ENCODE data around the gene ENTPD8. TPM values are rescaled to one million over a fixed set of nuclear protein-coding genes. Genes with fewer than 3 reads are reported as not detected.

ENTPD8 gene
- total RNA-seq, 1 experiment from 2014 or later: not detected

GRCh38 chr9:137392232-137393007 lies 48.7 kb downstream of the ENTPD8 start:
- Mint-ChIP-seq H3K27me3 (ENCODE audit: insufficient read depth, unreplicated experiment) (no peaks in the 10 kb centered on the region), H3K27ac (ENCODE audit: low read depth, unreplicated experiment) (no peak overlapping the region), H3K9me3 (ENCODE audit: unreplicated experiment) (no peaks in the 10 kb centered on the region), H3K4me1 (ENCODE audit: insufficient read depth, unreplicated experiment) (no peaks in the 10 kb centered on the region), H3K4me3 (ENCODE audit: unreplicated experiment) (no peak overlapping the region), H3K36me3 (ENCODE audit: insufficient read depth, unreplicated experiment) (peaks cover 38% of the 10 kb centered on the region)
- no TSS peak for BruUV-seq (replicated peaks)
- ChIA-PET CTCF (interaction anchor here (0.6 kb wide), 2 partner anchors 21 to 114 kb away, joined by 3 read pairs; no protein-coding TSS in a partner anchor), POLR2A (interaction anchor here (0.7 kb wide), 1 partner anchor 97 kb away, joined by 3 read pairs; no protein-coding TSS in a partner anchor)
- intact Hi-C loops (cut with micrococcal nuclease): no loop called here
- no peak for DNase-seq (ENCODE audit: unreplicated experiment)
- TF ChIP-seq CTCF (IDR thresholded peaks at IDR 0.05; ENCODE audit: unreplicated experiment): no peak

GRCh38 chr9:137391411-137391754 lies 49.8 kb downstream of the ENTPD8 start:
- no peaks in the 10 kb centered on the region for H3K9me3 Mint-ChIP-seq (ENCODE audit: unreplicated experiment)
- no peaks in the 10 kb centered on the region for H3K4me1 Mint-ChIP-seq (ENCODE audit: insufficient read depth, unreplicated experiment)
- ChIA-PET POLR2A (no interaction called here), CTCF (interaction anchor here (0.6 kb wide), 1 partner anchor 115 kb away, joined by 3 read pairs; no protein-coding TSS in a partner anchor)
- BruUV-seq (replicated peaks): no TSS peak
- intact Hi-C loops (cut with micrococcal nuclease): no loop called here
- DNase-seq (ENCODE audit: unreplicated experiment): no peak
- peaks cover 37% of the 10 kb centered on the region for H3K36me3 Mint-ChIP-seq (ENCODE audit: insufficient read depth, unreplicated experiment)
- TF ChIP-seq CTCF (IDR thresholded peaks at IDR 0.05; ENCODE audit: unreplicated experiment): no peak
- no peaks in the 10 kb centered on the region for H3K27me3 Mint-ChIP-seq (ENCODE audit: insufficient read depth, unreplicated experiment)
- H3K4me3 Mint-ChIP-seq (ENCODE audit: unreplicated experiment): no peak overlapping the region
- H3K27ac Mint-ChIP-seq (ENCODE audit: low read depth, unreplicated experiment): no peak overlapping the region

GRCh38 chr9:137390553-137391410 lies 50.4 kb downstream of the ENTPD8 start:
- Mint-ChIP-seq H3K27ac (ENCODE audit: low read depth, unreplicated experiment) (no peak overlapping the region), H3K4me1 (ENCODE audit: insufficient read depth, unreplicated experiment) (no peaks in the 10 kb centered on the region), H3K27me3 (ENCODE audit: insufficient read depth, unreplicated experiment) (no peaks in the 10 kb centered on the region), H3K9me3 (ENCODE audit: unreplicated experiment) (no peaks in the 10 kb centered on the region), H3K4me3 (ENCODE audit: unreplicated experiment) (no peak overlapping the region), H3K36me3 (ENCODE audit: insufficient read depth, unreplicated experiment) (peaks cover 31% of the 10 kb centered on the region)
- BruUV-seq (replicated peaks): no TSS peak
- POLR2A ChIA-PET: no interaction called here
- no peak for DNase-seq (ENCODE audit: unreplicated experiment)
- CTCF ChIA-PET: no interaction called here
- TF ChIP-seq CTCF (IDR thresholded peaks at IDR 0.05; ENCODE audit: unreplicated experiment): no peak
- intact Hi-C loops (cut with micrococcal nuclease): no loop called here

GRCh38 chr9:137389428-137389746 lies 51.8 kb downstream of the ENTPD8 start:
- H3K36me3 Mint-ChIP-seq (ENCODE audit: insufficient read depth, unreplicated experiment): peaks cover 24% of the 10 kb centered on the region
- no peak for TF ChIP-seq CTCF (IDR thresholded peaks at IDR 0.05; ENCODE audit: unreplicated experiment)
- H3K27ac Mint-ChIP-seq (ENCODE audit: low read depth, unreplicated experiment): no peak overlapping the region
- POLR2A ChIA-PET: no interaction called here
- intact Hi-C loops (cut with micrococcal nuclease): no loop called here
- no peak overlapping the region for H3K4me3 Mint-ChIP-seq (ENCODE audit: unreplicated experiment)
- no peak for DNase-seq (ENCODE audit: unreplicated experiment)
- no TSS peak for BruUV-seq (replicated peaks)
- H3K4me1 Mint-ChIP-seq (ENCODE audit: insufficient read depth, unreplicated experiment): no peaks in the 10 kb centered on the region
- CTCF ChIA-PET: no interaction called here
- no peaks in the 10 kb centered on the region for H3K27me3 Mint-ChIP-seq (ENCODE audit: insufficient read depth, unreplicated experiment)
- no peaks in the 10 kb centered on the region for H3K9me3 Mint-ChIP-seq (ENCODE audit: unreplicated experiment)

All from MCF 10A (cell line).